K562 (cell line): ENCODE data around the gene AGAP1. TPM values are rescaled to one million over a fixed set of nuclear protein-coding genes. Genes with fewer than 3 reads are reported as not detected.

Experiments used
- ATAC-seq: fragments of 200-7000 bp; cut with Tn5 transposase; 3 replicates; pipeline ENCODE4 v1.9.1; 2020; ENCODE audit warnings: moderate library complexity
- BruUV-seq: library from RNA; stranded (reverse); fragments of 400-500 nt; replicated peaks from 2 replicates; lab custom pipeline; 2021; lab: Mats Ljungman, UMichigan
- CTCF ChIA-PET: fragments of 300-600 bp; formaldehyde crosslinking; extraction: SDS; loops from one replicate; lab custom pipeline; 2021; ENCODE audit warnings: low intra/inter-chr PET ratio; lab: Yijun Ruan, JAX
- POLR2A ChIA-PET: fragments of 300-600, 350-650 bp; sonication (Branson Sonifier 250); formaldehyde crosslinking; extraction: SDS; loops from one replicate; lab custom pipeline; 2021; ENCODE audit warnings: antibody characterized with exemption, inconsistent platforms; lab: Yijun Ruan, JAX
- DNase-seq, 4 experiments: peaks; one replicate each; pipeline versions ENCODE4 v3.0.0 to v3.0.0-alpha.2; 2011 to 2018; ENCODE audit warnings: low spot score in 3 of 4, mixed read lengths in 3 of 4; ENCODE audit errors: extremely low read depth in 1 of 4
- FAIRE-seq: peaks from 2 replicates; lab custom pipeline; 2011; peaks lifted over from hg19 to GRCh38; lab: Jason Lieb, UNC
- H2AFZ ChIP-seq: 2 replicates; pipeline ENCODE4 v1.6.0; 2011; ENCODE audit warnings: low read depth, low read length, control low read depth, inconsistent platforms
- H3K27ac ChIP-seq: fragments of 200-600 bp; 3 replicates; pipeline ENCODE4 v1.8.0; 2011; ENCODE audit warnings: low read depth, mild to moderate bottlenecking, control low read depth, inconsistent platforms, low read length, moderate library complexity, mixed read lengths; ENCODE audit errors: extremely low read depth
- H3K27me3 ChIP-seq, 2 experiments: fragments of 300-600 bp in 1 of 2; 2 replicates in 1 of 2; 3 replicates in 1 of 2; pipeline versions ENCODE4 v1.6.0 to v1.8.0; 2011; ENCODE audit warnings: inconsistent platforms in 2 of 2, low read length in 2 of 2, mild to moderate bottlenecking in 1 of 2, mixed read lengths in 1 of 2, moderate library complexity in 1 of 2; ENCODE audit not compliant: control insufficient read depth in 2 of 2, insufficient read depth in 2 of 2
- H3K36me3 ChIP-seq: fragments of 300-600 bp; 3 replicates; pipeline ENCODE4 v1.8.0; 2011; ENCODE audit warnings: mild to moderate bottlenecking, low read length, inconsistent platforms; ENCODE audit not compliant: control insufficient read depth, insufficient read depth
- H3K4me1 ChIP-seq, 2 experiments: fragments of 200-600 bp in 1 of 2; replicated peaks in 1 of 2; 2 replicates in 1 of 2; 3 replicates in 1 of 2; pipeline versions ENCODE4 v1.5.1 to v1.8.0; 2011; ENCODE audit warnings: inconsistent platforms in 2 of 2, low read length in 2 of 2, mild to moderate bottlenecking in 1 of 2, mixed read lengths in 1 of 2, moderate library complexity in 1 of 2; ENCODE audit not compliant: control insufficient read depth in 2 of 2, insufficient read depth in 2 of 2
- H3K4me2 ChIP-seq: 2 replicates; pipeline ENCODE4 v1.6.1; 2011; ENCODE audit warnings: low read length, control low read depth, inconsistent platforms, mixed read lengths; ENCODE audit not compliant: insufficient read depth
- H3K4me3 ChIP-seq: fragments of 200-600 bp; sonication (generic), shearing (Covaris generic); 2 replicates; pipeline ENCODE4 v1.5.1; 2016; ENCODE audit warnings: control low read depth, inconsistent platforms
- H3K79me2 ChIP-seq: fragments of 200-600 bp; 3 replicates; pipeline ENCODE4 v1.8.0; 2011; ENCODE audit warnings: low read length, inconsistent platforms; ENCODE audit not compliant: control insufficient read depth, insufficient read depth
- H3K9ac ChIP-seq, 2 experiments: 2 replicates each; pipeline versions ENCODE4 v1.6.0 to v1.6.1; 2011; ENCODE audit warnings: low read depth in 2 of 2, low read length in 2 of 2, control low read depth in 1 of 2, inconsistent platforms in 1 of 2, mild to moderate bottlenecking in 1 of 2, mixed read lengths in 1 of 2; ENCODE audit not compliant: insufficient read depth in 1 of 2
- H3K9me1 ChIP-seq: one replicate; pipeline ENCODE4 v1.6.0; 2011; ENCODE audit warnings: inconsistent platforms, mild to moderate bottlenecking, low read length, moderate library complexity; ENCODE audit not compliant: control insufficient read depth, insufficient read depth
- H3K9me3 ChIP-seq: replicated peaks from 2 replicates; pipeline ENCODE4 v1.5.1; 2011; ENCODE audit warnings: low read depth, low read length, inconsistent platforms; ENCODE audit not compliant: control insufficient read depth, insufficient read depth
- H4K20me1 ChIP-seq: replicated peaks from 2 replicates; pipeline ENCODE4 v1.6.1; 2011; ENCODE audit warnings: low read length, inconsistent platforms, mixed read lengths; ENCODE audit not compliant: control insufficient read depth, insufficient read depth
- FOXA1 ChIP-seq: fragments of 450-650 bp; IDR thresholded peaks from 2 replicates; pipeline ENCODE4 v1.6.1; 2016; ENCODE audit warnings: mild to moderate bottlenecking, borderline replicate concordance
- RNF2 ChIP-seq: sonication (generic); IDR thresholded peaks from 2 replicates; pipeline ENCODE4 v1.6.1; 2016
- SLC30A9 ChIP-seq: fragments of 250-450 bp; sonication (Bioruptor Pico); IDR thresholded peaks from 2 replicates; pipeline ENCODE4 v1.8.0; 2022; ENCODE audit warnings: mild to moderate bottlenecking, moderate library complexity
- SMC3 ChIP-seq: conservative IDR thresholded peaks from 2 replicates; pipeline ENCODE4 v1.6.1; 2011; ENCODE audit warnings: low read depth, low read length, improper control_type of control experiment; ENCODE audit not compliant: insufficient read depth
- ZNF707 ChIP-seq: fragments of 250-450 bp; sonication (Bioruptor Pico); conservative IDR thresholded peaks from 2 replicates; pipeline ENCODE4 v1.8.0; 2022; ENCODE audit warnings: inconsistent platforms, mild to moderate bottlenecking, moderate library complexity
- ZSCAN32 ChIP-seq: fragments of 450-650 bp; formaldehyde crosslinking; IDR thresholded peaks from 2 replicates; pipeline ENCODE4 v1.4.0; 2020; ENCODE audit warnings: mild to moderate bottlenecking, moderate library complexity
- WGBS: fragments of 100-300 bp; shearing (Covaris generic); methylation state at CpG from one replicate; pipeline ENCODE4 v1.1.6; 2016; ENCODE audit warnings: low coverage, mixed read lengths; ENCODE audit not compliant: insufficient coverage; ENCODE audit errors: missing lambda C conversion rate; 5-methylcytosine and 5-hydroxymethylcytosine counted together
- in situ Hi-C: fragments of 300-500 bp; cut with MboI; formaldehyde crosslinking; loops from 4 replicates; pipeline ENCODE4 v1.15.0; 2018; ENCODE audit warnings: inconsistent platforms, mixed read lengths
- intact Hi-C: fragments of 100-400 bp; cut with micrococcal nuclease; formaldehyde crosslinking; loops from 2 replicates; pipeline ENCODE4 v1.14.2; 2022
- polyA plus RNA-seq, 8 experiments: library from polyadenylated mRNA; depleted of rRNA in 4 of 8; stranded (reverse) in 5 of 8; unstranded in 3 of 8; fragments of >200 nt; fragmentation: Nextera tagmentation in 2 of 8; fragmentation: Illumina TruSeq in 1 of 8; extraction: Ambion mirVana in 2 of 8; extraction: Trizol in 1 of 8; gene quantifications; 2 replicates each; pipeline versions ENCODE4 v1.2.1 to v1.2.3, GENCODE V29; 2011 to 2014; ENCODE audit warnings: inconsistent platforms in 1 of 8, missing spikeins in 1 of 8
- total RNA-seq, 7 experiments: library from RNA; depleted of rRNA in 6 of 7; stranded (reverse); fragments of >200 nt in 6 of 7; fragmentation: Illumina TruSeq in 2 of 7; extraction: Trizol in 2 of 7; gene quantifications; 2 replicates each; pipeline versions ENCODE4 v1.2.1 to v1.2.3, GENCODE V29; 2011 to 2021; ENCODE audit warnings: low replicate concordance in 1 of 7
- TF ChIP-seq, protein P1 (sequence below): sonication (generic); formaldehyde crosslinking; IDR thresholded peaks from 2 replicates; pipeline ENCODE4 v1.8.0; 2023; ENCODE audit warnings: missing genetic modification reagents, mild to moderate bottlenecking, borderline replicate concordance

The AGAP1 gene
- total and polyA plus RNA-seq, 9 of the 15 experiments (the other 6 are each of a cell fraction or from before 2014, with no cell fraction given): 1.3 to 24.0 (median 10.6) TPM

DNA sequence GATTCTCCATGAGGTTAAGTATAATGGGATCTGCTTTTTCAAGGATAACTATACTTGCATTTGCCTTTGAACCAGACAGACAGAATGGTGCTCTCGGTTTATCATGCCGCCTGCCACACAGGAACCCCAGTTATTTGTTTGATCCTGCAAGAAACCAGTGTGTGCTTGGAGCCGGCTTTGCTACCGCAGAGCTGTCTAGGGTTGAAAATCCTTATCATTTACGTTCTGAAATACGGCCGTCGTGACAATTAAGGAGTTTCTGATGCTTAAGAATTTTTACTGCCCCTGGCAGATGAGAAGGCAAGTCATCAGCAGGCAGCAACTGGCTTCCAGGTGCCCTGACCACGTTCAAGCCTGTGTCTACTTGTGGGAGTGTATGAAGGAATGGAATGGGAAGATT is 562.3 kb downstream of the AGAP1 start:
- H3K9me1 ChIP-seq: no peaks in the 10 kb centered on the region
- no peaks in the 10 kb centered on the region for H3K36me3 ChIP-seq
- no peak overlapping the region for H3K4me3 ChIP-seq
- no peaks in the 10 kb centered on the region for H3K79me2 ChIP-seq
- 88% methylated on average over 9 of the region's 9 CpGs for WGBS
- ATAC-seq: no peak
- intact Hi-C loops: no loop called here
- H3K4me2 ChIP-seq: no peak overlapping the region
- in situ Hi-C loops: no loop called here
- no peaks in the 10 kb centered on the region for H4K20me1 ChIP-seq
- no TSS peak for BruUV-seq
- CTCF ChIA-PET: no interaction called here
- H3K4me1 ChIP-seq: no peaks in the 10 kb centered on the region
- no peak overlapping the region for H3K27ac ChIP-seq
- no peak for TF ChIP-seq ZSCAN32 (CRISPR knock-in tag)
- TF ChIP-seq, protein P1, sequence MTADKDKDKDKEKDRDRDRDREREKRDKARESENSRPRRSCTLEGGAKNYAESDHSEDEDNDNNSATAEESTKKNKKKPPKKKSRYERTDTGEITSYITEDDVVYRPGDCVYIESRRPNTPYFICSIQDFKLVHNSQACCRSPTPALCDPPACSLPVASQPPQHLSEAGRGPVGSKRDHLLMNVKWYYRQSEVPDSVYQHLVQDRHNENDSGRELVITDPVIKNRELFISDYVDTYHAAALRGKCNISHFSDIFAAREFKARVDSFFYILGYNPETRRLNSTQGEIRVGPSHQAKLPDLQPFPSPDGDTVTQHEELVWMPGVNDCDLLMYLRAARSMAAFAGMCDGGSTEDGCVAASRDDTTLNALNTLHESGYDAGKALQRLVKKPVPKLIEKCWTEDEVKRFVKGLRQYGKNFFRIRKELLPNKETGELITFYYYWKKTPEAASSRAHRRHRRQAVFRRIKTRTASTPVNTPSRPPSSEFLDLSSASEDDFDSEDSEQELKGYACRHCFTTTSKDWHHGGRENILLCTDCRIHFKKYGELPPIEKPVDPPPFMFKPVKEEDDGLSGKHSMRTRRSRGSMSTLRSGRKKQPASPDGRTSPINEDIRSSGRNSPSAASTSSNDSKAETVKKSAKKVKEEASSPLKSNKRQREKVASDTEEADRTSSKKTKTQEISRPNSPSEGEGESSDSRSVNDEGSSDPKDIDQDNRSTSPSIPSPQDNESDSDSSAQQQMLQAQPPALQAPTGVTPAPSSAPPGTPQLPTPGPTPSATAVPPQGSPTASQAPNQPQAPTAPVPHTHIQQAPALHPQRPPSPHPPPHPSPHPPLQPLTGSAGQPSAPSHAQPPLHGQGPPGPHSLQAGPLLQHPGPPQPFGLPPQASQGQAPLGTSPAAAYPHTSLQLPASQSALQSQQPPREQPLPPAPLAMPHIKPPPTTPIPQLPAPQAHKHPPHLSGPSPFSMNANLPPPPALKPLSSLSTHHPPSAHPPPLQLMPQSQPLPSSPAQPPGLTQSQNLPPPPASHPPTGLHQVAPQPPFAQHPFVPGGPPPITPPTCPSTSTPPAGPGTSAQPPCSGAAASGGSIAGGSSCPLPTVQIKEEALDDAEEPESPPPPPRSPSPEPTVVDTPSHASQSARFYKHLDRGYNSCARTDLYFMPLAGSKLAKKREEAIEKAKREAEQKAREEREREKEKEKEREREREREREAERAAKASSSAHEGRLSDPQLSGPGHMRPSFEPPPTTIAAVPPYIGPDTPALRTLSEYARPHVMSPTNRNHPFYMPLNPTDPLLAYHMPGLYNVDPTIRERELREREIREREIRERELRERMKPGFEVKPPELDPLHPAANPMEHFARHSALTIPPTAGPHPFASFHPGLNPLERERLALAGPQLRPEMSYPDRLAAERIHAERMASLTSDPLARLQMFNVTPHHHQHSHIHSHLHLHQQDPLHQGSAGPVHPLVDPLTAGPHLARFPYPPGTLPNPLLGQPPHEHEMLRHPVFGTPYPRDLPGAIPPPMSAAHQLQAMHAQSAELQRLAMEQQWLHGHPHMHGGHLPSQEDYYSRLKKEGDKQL (CRISPR knock-in tag): no peak
- no peak for TF ChIP-seq SLC30A9 (CRISPR knock-in tag)
- TF ChIP-seq FOXA1: no peak
- no peak for TF ChIP-seq SMC3
- no peak for TF ChIP-seq RNF2
- no peak for TF ChIP-seq ZNF707
- TF ChIP-seq, all 486 proteins: peak for 0
- DNase-seq (no peak), FAIRE-seq (no peak)
- no peak overlapping the region for H3K9ac ChIP-seq
- H3K27me3 ChIP-seq: no peaks in the 10 kb centered on the region
- POLR2A ChIA-PET: no interaction called here
- peaks cover 4% of the 10 kb centered on the region; the same call in 1 of the 2 replicates for H3K9me3 ChIP-seq
- no peak overlapping the region for H2AFZ ChIP-seq
